ENCODE data around the gene PLCB3. TPM values are rescaled to one million over a fixed set of nuclear protein-coding genes. Genes with fewer than 3 reads are reported as not detected.

Gene PLCB3
- total and polyA plus RNA-seq, 2 of the 13 experiments (the other 11 are each of a cell fraction or from before 2014, with no cell fraction given): 7.5 to 13.8 TPM

GRCh38 chr11:64240435-64241240, 10.7 kb upstream of the PLCB3 start, which contains the start of gene FKBP2 (continued):
- TF ChIP-seq PRDM4 (CRISPR knock-in tag; IDR thresholded peaks at IDR 0.05; ENCODE audit: borderline replicate concordance) (no peak), FOXO1 (CRISPR knock-in tag; IDR thresholded peaks at IDR 0.05) (no peak; the same call in 1 of the 2 replicates), ZBTB4 (CRISPR knock-in tag; IDR thresholded peaks at IDR 0.05; ENCODE audit: borderline replicate concordance) (no peak), HBP1 (CRISPR knock-in tag; IDR thresholded peaks at IDR 0.05; ENCODE audit: low read depth) (no peak; the same call in 1 of the 2 replicates), AKAP8 (CRISPR knock-in tag; IDR thresholded peaks at IDR 0.05) (peak; percentile 82), IRF1 (CRISPR knock-in tag; IDR thresholded peaks at IDR 0.05; ENCODE audit: low read depth) (no peak), HOXA5 (CRISPR knock-in tag; IDR thresholded peaks at IDR 0.05) (no peak; the same call in 1 of the 2 replicates), ZNF549 (CRISPR knock-in tag; IDR thresholded peaks at IDR 0.05) (0 out of 2 replicates have a peak, but pooled peaks have one; percentile 53), HES4 (CRISPR knock-in tag; IDR thresholded peaks at IDR 0.05; ENCODE audit: borderline replicate concordance) (no peak), TEF (CRISPR knock-in tag; IDR thresholded peaks at IDR 0.05) (no peak), MED8 (CRISPR knock-in tag; IDR thresholded peaks at IDR 0.05; ENCODE audit: insufficient replicate concordance) (peak; percentile 48), SP2 (CRISPR knock-in tag; IDR thresholded peaks at IDR 0.05) (peak; percentile 79), THRA (CRISPR knock-in tag; IDR thresholded peaks at IDR 0.05; ENCODE audit: borderline replicate concordance) (peak; percentile 34; the same call in 1 of the 2 replicates), SMYD3 (CRISPR knock-in tag; IDR thresholded peaks at IDR 0.05) (no peak), MED1 (CRISPR knock-in tag; IDR thresholded peaks at IDR 0.05) (peak; percentile 81), ZNF75D (CRISPR knock-in tag; IDR thresholded peaks at IDR 0.05; ENCODE audit: borderline replicate concordance) (no peak), FOSL1 (CRISPR knock-in tag; IDR thresholded peaks at IDR 0.05; ENCODE audit: borderline replicate concordance) (peak; percentile 27; the same call in 1 of the 2 replicates)
